NCI-H774 (cell line): ENCODE measurements around the gene PARP1.
"Not testable (repeated sequence)": the region's sequence is repeated elsewhere in the genome, so short reads cannot be mapped to it uniquely, and the experiment has no call there.

ENCODE experiments used
- DNase-seq: peaks from one replicate; lab custom pipeline; 2025; lab: John Stamatoyannopoulos, UW

PARP1 gene

GRCh38 chr1:226350519-226350865 lies 57.4 kb downstream of the PARP1 start:
- DNase-seq: no peak

GRCh38 chr1:226349801-226350518 lies 57.9 kb downstream of the PARP1 start:
- DNase-seq: no peak

- DNase-seq: no peak
These were observed 58.8 kb downstream of the PARP1 start for GRCh38 chr1:226349081-226349480.

GRCh38 chr1:226344441-226345259 lies 63.2 kb downstream of the PARP1 start:
- no peak for DNase-seq

GRCh38 chr1:226342656-226343055 lies 65.2 kb downstream of the PARP1 start:
- DNase-seq: no peak

- not testable (repeated sequence) for DNase-seq
These were observed 67.8 kb downstream of the PARP1 start for GRCh38 chr1:226340111-226340510.

- no peak for DNase-seq
These were observed 70.5 kb downstream of the PARP1 start for GRCh38 chr1:226337276-226337875.

GRCh38 chr1:226335661-226336060 lies 72.2 kb downstream of the PARP1 start:
- no peak for DNase-seq

- DNase-seq: no peak
These were observed 74.9 kb downstream of the PARP1 start for GRCh38 chr1:226332947-226333346.

- DNase-seq: no peak
These were observed 78.7 kb downstream of the PARP1 start for GRCh38 chr1:226329237-226329636.

GRCh38 chr1:226327761-226328162 lies 80.1 kb downstream of the PARP1 start:
- DNase-seq: no peak

GRCh38 chr1:226325178-226325577 lies 82.7 kb downstream of the PARP1 start:
- no peak for DNase-seq

- no peak for DNase-seq
These were observed 83.4 kb downstream of the PARP1 start for GRCh38 chr1:226324479-226324878.

GRCh38 chr1:226322986-226323385 lies 84.9 kb downstream of the PARP1 start:
- no peak for DNase-seq

- DNase-seq: no peak
These were observed 87.0 kb downstream of the PARP1 start for GRCh38 chr1:226320930-226321329.

- DNase-seq: no peak
These were observed 89.4 kb downstream of the PARP1 start for GRCh38 chr1:226318471-226318870.

- DNase-seq: no peak
These were observed 93.8 kb downstream of the PARP1 start for GRCh38 chr1:226314055-226314454.

GRCh38 chr1:226312065-226312464 lies 95.8 kb downstream of the PARP1 start:
- no peak for DNase-seq

GRCh38 chr1:226311376-226311775 lies 96.5 kb downstream of the PARP1 start:
- no peak for DNase-seq
